C4-2B (cell line): Measurements from ENCODE around the gene SPNS3.

ENCODE experiments used
- CTCF ChIP-seq: fragments of 450-650 bp; conservative IDR thresholded peaks from 2 replicates; pipeline ENCODE4 v1.5.1; 2017; ENCODE audit warnings: mild to moderate bottlenecking
- ZFX ChIP-seq: fragments of 450-650 bp; IDR thresholded peaks from 2 replicates; pipeline ENCODE4 v1.6.1; 2017

GRCh38 chr17:4514779-4515178 is 81.0 kb downstream of the SPNS3 start:
- no peak for TF ChIP-seq CTCF
- TF ChIP-seq ZFX: no peak
